Muscle of leg (tissue), 11 donors: ENCODE measurements around the gene HOXC11. TPM values are rescaled to one million over a fixed set of nuclear protein-coding genes. Genes with fewer than 3 reads are reported as not detected.

Experiments used
- DNase-seq: peaks from one replicate; pipeline ENCODE4 v3.0.0; 2013
- H3K27ac ChIP-seq: one replicate; pipeline ENCODE4 v1.5.1; 2013; ENCODE audit warnings: mild to moderate bottlenecking, low read length, control low read depth
- H3K27me3 ChIP-seq: one replicate; pipeline ENCODE4 v1.6.1; 2013; ENCODE audit warnings: low read length; ENCODE audit not compliant: control insufficient read depth, insufficient read depth
- H3K36me3 ChIP-seq: one replicate; pipeline ENCODE4 v1.6.1; 2013; ENCODE audit warnings: low read length; ENCODE audit not compliant: control insufficient read depth, insufficient read depth
- H3K4me1 ChIP-seq: one replicate; pipeline ENCODE4 v1.6.1; 2013; ENCODE audit warnings: low read length; ENCODE audit not compliant: control insufficient read depth, insufficient read depth
- H3K4me3 ChIP-seq: one replicate; pipeline ENCODE4 v1.5.1; 2013; ENCODE audit warnings: low read length, control low read depth
- H3K9me3 ChIP-seq: replicated peaks from 2 replicates; pipeline ENCODE4 v1.6.1; 2013; ENCODE audit warnings: low read depth, low read length; ENCODE audit not compliant: control insufficient read depth
- WGBS: methylation state at CpG from one replicate; pipeline ENCODE4 v1.1.5; 2013; ENCODE audit warnings: missing lambda C conversion rate; ENCODE audit not compliant: insufficient coverage; 5-methylcytosine and 5-hydroxymethylcytosine counted together
- polyA plus RNA-seq, 8 donors: library from polyadenylated mRNA; unstranded; fragments of 120-200 nt; gene quantifications; one replicate each; pipeline versions ENCODE4 v1.2.1 to v1.2.3, GENCODE V29; 2013; ENCODE audit warnings: inconsistent platforms in 1 of 8, low replicate concordance in 1 of 8; ENCODE audit not compliant: insufficient read length in 8 of 8, insufficient read depth in 1 of 8
- total RNA-seq: library from RNA; stranded (reverse); fragments of 120-200 nt; gene quantifications from one replicate; pipeline ENCODE4 v1.2.4, GENCODE V29; 2013

Gene HOXC11
- total and polyA plus RNA-seq, 9 donors, result 2.9 to 9.3 (median 7.4) TPM

DNA sequence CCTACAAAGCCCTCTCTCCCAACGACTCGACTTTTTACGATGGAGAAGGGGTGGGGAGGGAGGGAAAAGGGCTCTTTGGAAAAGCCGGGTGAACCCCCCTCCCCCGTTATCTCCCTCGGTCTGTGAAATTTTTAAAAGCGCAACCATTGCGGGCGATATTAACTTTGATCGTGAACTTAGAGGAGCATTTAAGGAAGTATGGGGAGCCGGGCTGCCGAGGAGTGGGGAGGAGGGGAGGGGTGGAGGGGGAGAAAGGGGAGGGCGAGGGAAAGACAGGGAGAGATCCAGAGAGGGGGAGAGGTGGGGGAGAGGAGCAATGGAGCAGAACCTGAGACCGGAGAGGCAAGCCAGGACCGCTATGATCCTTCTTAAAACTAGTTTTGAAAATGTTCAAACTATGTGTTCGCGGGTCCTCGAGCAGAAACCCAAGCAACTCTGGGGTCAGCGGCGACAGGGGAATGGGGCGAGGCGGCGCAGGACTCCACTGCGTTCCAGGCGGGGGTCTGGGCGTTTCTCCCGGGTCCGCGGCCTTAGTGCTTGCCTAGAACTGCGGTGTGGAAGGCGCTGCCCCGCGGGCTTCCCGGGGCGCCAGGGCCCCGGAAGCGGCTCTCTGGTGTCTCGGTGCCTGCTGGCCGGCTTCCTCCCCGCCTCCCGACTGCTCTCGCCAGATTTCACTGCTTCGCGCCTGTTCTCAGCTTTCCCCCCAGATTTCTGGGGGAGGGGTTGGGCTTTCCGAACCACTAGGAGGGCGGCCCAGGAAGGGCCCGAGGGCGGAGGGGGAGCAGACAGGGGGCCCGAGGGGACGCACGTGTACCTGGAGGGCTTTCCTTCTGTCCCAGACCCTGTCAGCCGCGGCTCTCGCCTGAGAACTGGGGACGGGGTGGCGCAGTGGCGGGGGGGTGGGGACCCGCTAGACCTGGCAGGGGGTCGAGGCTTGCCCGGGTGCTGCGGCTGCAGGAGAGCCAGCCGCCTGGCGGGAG lies 1.4 kb downstream of the HOXC11 start, which contains the start of gene HOTAIR:
HOTAIR (minus strand) TSS at position 871 of the 980 bp plus-strand sequence.
- Histone ChIP-seq H3K4me3 (peak within 1 kb of the TSS; percentile 59), H3K9me3 (no peaks in the 10 kb centered on the region), H3K27me3 (peaks cover 86% of the 10 kb centered on the region), H3K27ac (peak within 1 kb of the TSS; percentile 96), H3K4me1 (peaks cover 65% of the 10 kb centered on the region), H3K36me3 (no peaks in the 10 kb centered on the region)
- WGBS, result under 1% methylated on average over 37 of the region's 63 CpGs
- peak; percentile 89 for DNase-seq

DNA sequence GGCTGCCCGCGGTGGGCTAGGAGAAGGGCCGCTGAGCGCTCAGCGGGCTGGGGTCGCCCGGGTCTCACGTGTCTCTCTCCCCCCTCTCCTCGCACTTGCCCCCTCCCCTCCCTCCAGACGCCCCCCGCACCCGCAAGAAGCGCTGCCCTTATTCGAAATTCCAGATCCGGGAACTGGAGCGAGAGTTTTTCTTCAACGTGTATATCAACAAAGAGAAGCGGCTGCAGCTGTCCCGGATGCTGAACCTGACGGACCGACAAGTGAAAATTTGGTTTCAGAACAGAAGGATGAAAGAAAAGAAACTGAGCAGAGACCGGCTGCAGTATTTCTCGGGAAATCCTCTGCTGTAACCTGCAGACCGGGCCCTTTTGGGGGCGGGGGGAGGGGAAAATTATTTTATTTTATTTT lies 2.1 kb downstream of the HOXC11 start:
- Histone ChIP-seq H3K27ac (peak overlapping the region; percentile 96), H3K4me3 (peak overlapping the region; percentile 59), H3K27me3 (peaks cover 85% of the 10 kb centered on the region), H3K4me1 (peaks cover 65% of the 10 kb centered on the region), H3K36me3 (no peaks in the 10 kb centered on the region), H3K9me3 (no peaks in the 10 kb centered on the region)
- 1% methylated on average over 12 of the region's 25 CpGs for WGBS
- DNase-seq, result peak; percentile 81

DNA sequence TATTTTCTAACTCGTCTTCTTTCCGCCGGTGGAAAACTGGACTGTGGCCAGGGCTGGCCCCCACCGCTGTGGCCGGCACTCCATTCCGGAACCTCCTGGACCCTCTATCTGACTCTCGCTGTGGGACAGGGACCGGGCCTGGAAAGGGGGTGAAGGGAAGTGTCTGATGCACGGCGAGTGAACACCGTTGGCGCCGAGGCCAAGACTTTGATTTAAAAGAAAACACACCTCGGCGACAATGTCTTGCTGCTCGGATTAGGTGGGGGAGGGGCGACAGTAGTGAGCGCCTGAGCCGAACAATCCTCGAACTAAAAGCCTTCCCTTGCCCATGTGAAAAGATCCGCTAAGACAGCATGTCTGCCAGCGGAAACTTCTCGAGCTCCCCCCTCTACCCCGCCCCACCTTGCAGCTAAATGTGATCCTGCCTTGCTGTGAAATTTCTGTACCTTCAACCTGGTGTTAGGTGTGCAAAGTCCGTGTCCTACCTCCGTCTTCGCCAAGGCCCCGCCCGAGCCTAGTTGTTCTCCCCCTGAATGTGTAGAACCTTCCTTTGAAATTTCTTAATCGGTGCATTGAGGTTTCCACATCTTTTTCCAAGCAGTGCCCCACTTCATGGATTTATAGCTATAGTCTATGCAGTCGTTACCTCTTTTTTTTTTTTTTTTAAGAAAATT lies 2.7 kb downstream of the HOXC11 start:
- Histone ChIP-seq H3K27ac (peak overlapping the region; percentile 96), H3K36me3 (no peaks in the 10 kb centered on the region), H3K9me3 (no peaks in the 10 kb centered on the region), H3K4me3 (peak overlapping the region; percentile 59), H3K4me1 (peaks cover 67% of the 10 kb centered on the region), H3K27me3 (peaks cover 83% of the 10 kb centered on the region)
- whole genome bisulfite sequencing, result 41% methylated on average over 14 of the region's 31 CpGs
- peak; percentile 54 for DNase-seq

DNA sequence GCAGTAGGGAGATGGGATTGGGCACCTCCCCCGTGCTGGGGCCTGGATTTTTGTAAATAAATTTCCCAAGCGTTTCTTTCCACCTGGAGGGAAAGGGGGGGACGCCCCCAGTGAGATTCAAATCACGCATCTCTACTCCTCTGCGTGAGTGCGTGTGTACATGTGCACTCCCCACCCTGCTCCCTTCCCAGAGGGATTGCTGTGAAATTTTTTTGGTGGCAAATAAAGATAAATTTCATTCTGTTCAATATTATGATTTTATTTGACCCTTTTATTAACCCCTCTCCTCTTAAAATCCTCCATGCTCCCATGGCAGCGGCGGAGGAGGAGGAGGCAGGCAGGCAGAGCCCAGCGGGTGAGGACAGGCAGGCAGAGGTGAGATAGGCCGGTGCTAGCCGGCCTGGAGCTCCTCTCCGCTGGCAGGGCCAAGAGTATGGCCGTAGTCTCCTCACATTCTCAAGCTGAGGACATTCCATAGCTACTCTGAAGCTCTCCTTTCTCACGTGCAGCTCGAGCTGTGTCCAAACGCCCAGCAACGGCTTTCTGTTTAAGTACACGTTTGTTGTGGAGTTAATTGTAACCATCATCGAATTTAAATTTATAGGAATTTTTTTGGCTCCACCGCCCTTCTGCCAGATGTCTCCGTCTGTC lies 3.4 kb downstream of the HOXC11 start:
- DNase-seq, result peak; percentile 95
- H3K4me1 ChIP-seq, result peaks cover 73% of the 10 kb centered on the region
- WGBS, result 16% methylated on average over 6 of the region's 21 CpGs
- no peaks in the 10 kb centered on the region for H3K9me3 ChIP-seq
- H3K27me3 ChIP-seq, result peaks cover 82% of the 10 kb centered on the region
- peak overlapping the region; percentile 96 for H3K27ac ChIP-seq
- H3K36me3 ChIP-seq, result no peaks in the 10 kb centered on the region
- no peak overlapping the region for H3K4me3 ChIP-seq

DNA sequence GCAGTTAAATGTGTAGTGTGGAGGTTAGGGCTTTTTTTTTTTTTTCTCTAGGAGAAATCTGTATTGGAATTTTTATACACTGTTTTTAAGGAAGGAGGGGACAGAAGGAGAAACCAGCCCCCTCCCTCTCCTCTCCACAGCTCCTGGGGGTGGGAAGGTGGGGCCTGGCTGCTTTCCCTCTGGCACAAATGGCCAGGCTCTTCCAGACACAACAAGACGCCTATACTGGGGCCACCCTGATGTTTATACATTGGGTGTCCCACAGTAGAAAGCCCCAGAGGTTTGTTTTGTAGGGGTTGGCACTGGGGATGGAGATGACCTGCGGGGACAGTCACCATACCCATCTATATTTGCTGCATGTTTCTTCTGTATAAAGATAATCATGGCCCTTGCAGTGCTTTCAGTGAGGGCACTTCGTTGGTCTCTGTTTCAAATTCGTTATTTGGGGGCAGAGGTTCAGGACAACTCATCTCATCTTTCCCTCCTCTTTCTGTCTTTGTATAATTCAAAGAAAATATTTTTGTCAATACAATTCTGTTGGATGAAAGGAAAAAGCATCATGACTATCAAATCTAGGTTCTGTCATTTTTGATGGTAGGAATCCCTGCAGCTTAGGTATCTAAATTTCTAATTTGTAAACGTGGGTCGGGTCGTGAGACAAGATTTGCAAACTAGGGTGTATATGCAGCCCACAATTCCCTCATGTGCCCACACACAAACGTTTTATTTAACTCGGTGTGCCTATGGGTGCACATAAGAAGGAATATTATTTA lies 4.1 kb downstream of the HOXC11 start:
- H3K27ac ChIP-seq, result peak overlapping the region; percentile 96
- no CpG with 5 or more reads among the region's 9 CpGs for WGBS
- H3K4me1 ChIP-seq, result peaks cover 75% of the 10 kb centered on the region
- no peak overlapping the region for H3K4me3 ChIP-seq
- peaks cover 81% of the 10 kb centered on the region for H3K27me3 ChIP-seq
- H3K36me3 ChIP-seq, result no peaks in the 10 kb centered on the region
- H3K9me3 ChIP-seq, result no peaks in the 10 kb centered on the region
- no peak for DNase-seq

DNA sequence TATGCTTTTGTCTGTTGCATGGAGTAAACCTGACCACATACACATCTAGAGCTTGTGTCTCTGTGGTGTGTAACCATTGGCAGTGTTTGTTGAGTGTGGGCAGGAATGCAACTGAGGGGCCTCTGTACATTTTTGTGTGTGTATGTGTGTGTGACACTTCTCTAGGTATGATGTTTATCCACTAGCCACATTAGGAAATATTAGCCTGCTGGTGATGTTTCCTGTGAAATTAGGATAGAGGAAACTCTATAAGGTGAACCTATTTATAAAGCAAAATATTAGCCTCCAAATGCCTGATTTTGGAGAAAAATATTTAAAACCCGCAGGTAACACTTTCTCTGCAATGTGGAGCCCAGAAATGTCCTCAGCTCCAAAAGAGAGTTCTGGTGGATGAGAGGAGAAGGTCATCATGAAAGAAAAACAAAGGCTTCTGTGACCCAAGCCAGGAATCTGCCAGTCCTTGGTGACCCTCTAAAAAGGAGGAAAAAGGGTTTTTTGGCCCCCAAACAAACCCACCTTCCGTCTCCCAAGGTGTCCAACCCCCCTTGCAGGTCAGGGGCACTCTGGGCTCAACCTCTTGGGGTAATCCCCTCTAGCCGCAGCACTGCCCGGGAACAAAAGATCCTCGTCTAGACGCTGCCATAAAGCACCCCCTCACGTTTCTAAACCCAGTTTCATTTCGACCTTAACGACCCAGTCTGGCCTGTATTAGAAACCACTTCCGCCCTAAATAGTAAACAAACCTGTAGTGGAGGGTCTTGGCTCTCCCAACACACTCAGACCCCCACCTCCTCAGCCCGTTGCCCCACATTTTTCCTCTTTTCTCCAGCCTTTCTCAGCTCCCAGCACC lies 4.9 kb downstream of the HOXC11 start:
- H3K4me1 ChIP-seq, result peaks cover 74% of the 10 kb centered on the region
- H3K4me3 ChIP-seq, result no peak overlapping the region
- H3K27me3 ChIP-seq, result peaks cover 81% of the 10 kb centered on the region
- no peaks in the 10 kb centered on the region for H3K9me3 ChIP-seq
- H3K36me3 ChIP-seq, result no peaks in the 10 kb centered on the region
- H3K27ac ChIP-seq, result peak overlapping the region; percentile 75
- peak; percentile 30 for DNase-seq
- 20% methylated on average over 5 of the region's 11 CpGs for WGBS

DNA sequence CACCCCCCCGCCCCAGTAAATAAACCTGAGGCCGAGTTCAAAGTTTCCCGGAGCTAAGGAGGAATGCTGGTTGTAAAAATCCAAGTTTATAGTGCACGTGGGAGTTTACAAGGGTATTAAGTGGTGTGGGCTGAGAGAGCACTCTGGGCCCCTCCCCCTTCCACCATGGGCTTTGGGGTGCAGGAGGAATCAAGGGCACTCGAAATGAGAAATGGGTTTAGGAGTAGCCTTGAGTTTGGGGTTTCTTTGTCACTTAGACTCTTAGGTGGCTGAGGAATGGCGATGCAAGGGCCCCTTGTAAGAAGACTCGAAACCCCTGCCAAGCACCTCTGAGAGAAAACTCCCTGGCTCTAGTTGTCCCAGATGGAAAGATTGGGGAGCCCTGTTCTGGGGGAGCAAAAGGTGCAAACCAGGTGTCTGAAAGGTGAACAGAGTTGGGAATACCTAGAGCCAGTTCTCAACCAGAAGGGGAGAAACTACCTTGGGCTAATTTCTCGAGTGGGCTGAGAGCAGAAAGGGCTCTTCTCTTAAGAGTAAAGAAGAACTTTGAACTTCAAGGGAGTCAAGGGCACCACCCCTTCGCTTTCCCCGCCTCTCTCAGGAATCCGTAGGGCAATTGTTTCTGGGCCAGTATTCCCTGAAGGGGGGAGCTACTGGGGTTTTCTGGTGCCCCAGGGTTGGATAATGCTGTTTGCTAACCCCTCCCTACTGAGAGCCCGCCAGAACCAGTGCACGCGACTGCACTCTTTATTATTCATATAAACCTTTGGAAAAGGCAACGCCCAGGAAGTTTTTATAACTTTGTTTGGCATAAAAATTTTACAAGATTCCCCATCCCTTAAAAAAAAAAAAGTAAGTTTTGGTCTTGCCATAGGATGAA lies 5.8 kb downstream of the HOXC11 start:
- WGBS, result 50% methylated on average over 2 of the region's 15 CpGs
- Histone ChIP-seq H3K27ac (peak overlapping the region; percentile 98), H3K4me1 (peaks cover 78% of the 10 kb centered on the region), H3K36me3 (no peaks in the 10 kb centered on the region), H3K27me3 (peaks cover 81% of the 10 kb centered on the region), H3K4me3 (no peak overlapping the region), H3K9me3 (no peaks in the 10 kb centered on the region)
- DNase-seq, result peak; percentile 79

DNA sequence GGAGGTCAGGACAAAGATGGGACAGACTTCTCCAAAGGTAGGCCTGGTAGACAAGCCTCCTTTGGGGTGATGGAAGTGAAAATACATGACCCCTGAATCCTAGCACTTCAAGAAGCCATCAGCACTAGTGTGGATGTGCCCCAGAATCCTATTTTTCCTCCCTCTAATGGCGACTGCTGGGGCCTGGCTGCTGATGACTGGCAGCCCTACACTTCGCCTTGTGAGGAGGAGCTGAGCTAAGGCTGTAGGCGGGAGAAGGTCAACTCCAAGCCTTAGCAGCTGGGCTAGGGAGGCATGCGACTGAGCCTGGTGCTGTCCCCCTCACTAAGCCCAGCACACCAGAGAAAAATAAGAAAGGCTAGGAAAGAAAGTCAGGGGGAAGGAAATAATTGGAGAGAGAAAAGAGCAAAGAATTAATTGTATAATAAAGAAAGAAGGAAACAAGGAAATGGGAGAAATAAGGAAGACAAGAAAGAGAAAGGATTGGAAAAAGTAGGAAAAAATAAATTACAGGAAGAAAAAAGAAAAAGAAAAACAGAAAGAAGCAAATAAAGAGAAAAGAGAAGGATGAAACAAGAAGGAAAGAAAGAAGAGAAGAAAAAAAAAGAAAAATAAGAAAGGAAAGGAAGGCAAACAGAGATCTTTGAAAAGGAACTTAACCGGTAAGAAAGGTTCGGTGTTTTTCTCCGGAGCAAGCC lies 7.3 kb downstream of the HOXC11 start:
- H3K4me1 ChIP-seq, result peaks cover 84% of the 10 kb centered on the region
- H3K27ac ChIP-seq, result peak overlapping the region; percentile 98

More for the DNA sequence above, 7.3 kb downstream of the HOXC11 start:
- Histone ChIP-seq H3K4me3 (peak overlapping the region; percentile 54), H3K27me3 (peaks cover 76% of the 10 kb centered on the region), H3K36me3 (no peaks in the 10 kb centered on the region), H3K9me3 (no peaks in the 10 kb centered on the region)
- DNase-seq, result peak; percentile 84
- WGBS, result 17% methylated on average over 2 of the region's 7 CpGs
